GM12801 (cell line): ENCODE measurements around the gene ANO2.

Experiments
- CTCF ChIP-seq: IDR thresholded peaks from one replicate; pipeline ENCODE4 v1.5.1; 2011; ENCODE audit warnings: control low read depth; ENCODE audit not compliant: insufficient read length; ENCODE audit errors: extremely low read depth

ANO2 gene

GRCh38 chr12:5585178-5585577, 359.9 kb downstream of the ANO2 start:
- TF ChIP-seq CTCF, result no peak

- TF ChIP-seq CTCF, result no peak
Observed at GRCh38 chr12:5584412-5585175, 360.5 kb downstream of the ANO2 start.

GRCh38 chr12:5582541-5582940, 362.5 kb downstream of the ANO2 start:
- TF ChIP-seq CTCF, result no peak

- no peak for TF ChIP-seq CTCF
Observed at GRCh38 chr12:5582018-5582417, 363.0 kb downstream of the ANO2 start.

GRCh38 chr12:5581616-5582015, 363.4 kb downstream of the ANO2 start:
- TF ChIP-seq CTCF, result no peak

GRCh38 chr12:5581019-5581418, 364.0 kb downstream of the ANO2 start:
- TF ChIP-seq CTCF, result no peak

GRCh38 chr12:5578775-5579174, 366.3 kb downstream of the ANO2 start:
- no peak for TF ChIP-seq CTCF
